ENCODE results near the gene SCNN1A.

Gene SCNN1A

GRCh38 chr12:6375269-6376078, at the start of gene SCNN1A:
Gene SCNN1A (minus strand): TSS chr12:6375563. CDS start chr12:6374783, 780 bp downstream.
- DNase-seq: no peak

DNA sequence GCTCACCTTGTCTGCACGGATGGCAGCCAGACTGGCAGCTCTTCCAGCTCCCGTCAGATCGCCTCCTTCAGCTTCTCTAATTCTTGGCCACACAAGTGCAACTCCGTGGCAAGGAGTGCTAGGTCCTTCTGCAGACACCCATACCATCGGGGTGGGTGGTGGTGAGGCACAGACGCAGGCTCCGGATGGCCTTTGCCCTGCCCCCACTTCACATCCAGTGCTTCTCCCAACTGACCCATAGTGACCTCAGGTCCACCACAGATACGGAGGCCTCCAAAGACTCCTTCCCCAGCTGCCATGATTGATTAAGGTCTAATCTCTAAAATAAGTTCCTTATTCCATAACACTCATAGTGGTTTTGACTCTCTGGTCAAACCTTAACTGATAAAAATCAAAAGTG, 49.5 kb upstream of the SCNN1A start:
- DNase-seq: no peak

DNA sequence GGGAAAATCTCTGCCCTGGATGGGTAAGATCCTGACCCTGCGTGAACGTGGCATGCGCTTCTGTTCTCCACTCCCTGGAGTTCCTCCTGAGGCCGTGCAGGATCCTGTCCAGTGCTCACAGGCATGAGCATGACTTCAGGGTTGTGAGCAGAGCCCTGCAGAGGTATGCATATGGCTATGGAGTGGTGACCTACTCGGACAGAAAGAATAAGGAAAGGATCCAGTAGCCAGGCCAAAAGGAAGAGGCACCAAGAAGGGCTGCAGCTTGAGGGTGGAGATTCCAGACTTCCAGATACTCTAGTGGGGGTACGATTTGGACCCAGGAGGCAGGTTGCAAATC, 48.6 kb upstream of the SCNN1A start:
- DNase-seq: no peak

DNA sequence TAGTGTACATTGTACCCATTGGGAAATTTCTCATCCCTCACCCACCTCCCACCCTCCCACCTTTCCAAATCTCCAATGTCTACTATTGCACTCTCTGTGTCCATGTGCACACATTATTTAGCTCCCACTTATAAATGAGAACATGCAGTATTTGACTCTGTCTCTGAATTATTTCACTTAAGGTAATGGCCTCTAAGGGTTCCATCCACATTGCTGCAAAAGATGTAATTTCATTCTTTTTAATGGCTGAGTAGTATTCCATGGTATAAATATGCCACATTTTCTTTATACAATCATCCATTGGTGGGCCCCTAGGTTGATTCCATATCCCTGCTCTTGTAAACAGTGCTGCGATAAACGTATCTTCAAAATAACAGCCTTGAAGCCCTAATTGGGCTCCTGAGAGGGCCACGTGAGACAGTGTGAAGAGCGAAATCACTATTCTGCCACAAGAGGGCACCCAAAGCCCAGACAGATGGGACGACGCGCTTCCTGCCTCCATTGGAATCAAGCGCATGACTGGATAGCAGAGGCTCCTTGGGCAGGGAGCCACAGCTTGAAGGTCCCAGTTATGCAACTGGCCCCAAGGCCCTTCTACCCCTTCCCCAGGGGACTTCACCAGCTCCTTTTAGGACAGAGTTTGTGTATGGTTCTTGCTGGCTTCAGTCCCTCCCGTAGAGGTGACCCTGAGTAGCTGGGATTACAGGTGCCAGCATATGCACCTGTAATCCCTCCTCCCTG, 48.1 kb upstream of the SCNN1A start:
- DNase-seq: peak; percentile 94 to 98 (median 97)

DNA sequence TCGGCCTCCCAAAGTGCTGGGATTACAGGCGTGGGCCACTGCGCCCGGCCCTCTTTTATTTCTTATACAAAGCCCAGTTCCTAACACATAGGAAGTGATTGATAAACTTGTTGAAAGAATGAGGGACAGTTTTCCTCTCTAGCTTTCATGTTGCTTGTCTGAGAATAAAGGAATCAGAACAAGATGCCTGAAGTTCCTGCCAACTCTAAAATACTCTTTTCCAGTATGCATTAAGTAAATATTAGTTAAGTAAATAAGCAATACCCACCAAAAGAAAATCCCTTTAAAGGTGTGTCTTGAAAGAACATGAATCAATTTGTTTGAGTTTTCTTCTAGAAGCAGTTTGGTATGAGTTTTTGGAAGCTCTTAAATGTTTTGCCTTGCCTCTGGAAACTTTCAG, 45.0 kb upstream of the SCNN1A start:
- DNase-seq: no peak

- no peak for DNase-seq
These were observed 43.4 kb upstream of the SCNN1A start for GRCh38 chr12:6418796-6419195.

DNA sequence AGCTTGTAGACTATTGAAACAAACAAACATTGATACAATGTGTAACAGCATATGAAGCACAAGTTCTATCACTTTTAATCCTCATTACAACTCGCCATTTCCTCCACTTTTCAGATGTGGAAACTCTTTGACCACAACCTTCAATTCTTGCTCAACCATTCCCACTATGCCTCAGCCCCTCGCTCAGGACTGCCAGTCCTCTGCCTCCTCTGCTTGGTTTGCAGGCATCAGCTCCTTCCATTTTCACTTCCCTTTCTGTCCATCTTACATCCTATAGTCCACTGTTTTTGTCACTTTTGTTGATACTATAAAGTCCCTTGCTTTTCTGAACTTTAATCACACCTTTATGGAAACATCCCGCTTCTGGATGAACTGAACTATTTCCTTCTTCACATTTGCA, 41.2 kb upstream of the SCNN1A start:
- DNase-seq: peak; percentile 75 to 87 (median 83)

- DNase-seq: peak in 1 of 3 donors; percentile 8
These were observed 32.0 kb upstream of the SCNN1A start for GRCh38 chr12:6407236-6407954.

GRCh38 chr12:6405963-6406362, 30.6 kb upstream of the SCNN1A start:
- DNase-seq: no peak

- DNase-seq: no peak
These were observed 29.0 kb upstream of the SCNN1A start for GRCh38 chr12:6404390-6404789.

GRCh38 chr12:6399884-6400644, 24.7 kb upstream of the SCNN1A start:
- DNase-seq: no peak

DNA sequence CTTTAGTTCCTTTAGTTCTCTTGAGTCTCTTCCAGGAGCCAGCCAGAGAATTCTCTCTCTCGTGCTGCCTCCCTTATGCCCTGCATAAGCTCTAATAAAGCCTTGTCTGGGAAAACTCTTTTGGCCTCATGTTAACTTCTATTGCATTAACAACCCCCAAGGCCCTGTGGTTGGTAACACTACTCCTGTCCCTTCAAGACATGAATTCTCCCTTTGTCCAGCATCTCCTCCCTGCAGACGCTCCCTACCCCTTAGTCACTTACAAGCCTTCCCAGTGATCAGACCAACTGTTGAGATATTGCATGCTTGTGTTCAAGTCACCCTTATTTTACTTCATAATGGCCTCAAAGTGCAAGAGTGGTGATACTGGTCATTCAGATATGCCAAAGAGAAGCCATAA, 20.7 kb upstream of the SCNN1A start:
- no peak for DNase-seq

GRCh38 chr12:6394398-6394797, 19.0 kb upstream of the SCNN1A start:
- DNase-seq: peak; percentile 29 to 32 (median 31)

GRCh38 chr12:6393109-6393508, 17.7 kb upstream of the SCNN1A start:
- DNase-seq: no peak

- DNase-seq: peak in 2 of 3 donors; percentile 39 to 41
These were observed 17.1 kb upstream of the SCNN1A start for GRCh38 chr12:6392504-6392903.

DNA sequence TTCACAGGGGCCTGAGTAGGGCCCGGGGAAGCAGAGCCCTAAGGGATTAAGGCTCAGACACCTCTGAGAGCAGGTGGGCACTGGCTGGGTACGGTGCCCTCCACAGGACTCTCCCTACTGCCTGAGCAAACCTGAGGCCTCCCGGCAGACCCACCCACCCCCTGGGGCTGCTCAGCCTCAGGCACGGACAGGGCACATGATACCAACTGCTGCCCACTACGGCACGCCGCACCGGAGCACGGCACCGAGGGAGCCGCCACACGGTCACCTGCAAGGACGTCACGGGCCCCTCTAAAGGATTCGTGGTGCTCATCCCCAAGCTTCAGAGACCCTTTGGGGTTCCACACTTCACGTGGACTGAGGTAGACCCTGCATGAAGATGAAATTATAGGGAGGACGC, 15.7 kb upstream of the SCNN1A start:
- no peak for DNase-seq

- no peak for DNase-seq
These were observed 14.9 kb upstream of the SCNN1A start for GRCh38 chr12:6390084-6390799.

GRCh38 chr12:6387541-6387940, 12.2 kb upstream of the SCNN1A start:
- no peak for DNase-seq

DNA sequence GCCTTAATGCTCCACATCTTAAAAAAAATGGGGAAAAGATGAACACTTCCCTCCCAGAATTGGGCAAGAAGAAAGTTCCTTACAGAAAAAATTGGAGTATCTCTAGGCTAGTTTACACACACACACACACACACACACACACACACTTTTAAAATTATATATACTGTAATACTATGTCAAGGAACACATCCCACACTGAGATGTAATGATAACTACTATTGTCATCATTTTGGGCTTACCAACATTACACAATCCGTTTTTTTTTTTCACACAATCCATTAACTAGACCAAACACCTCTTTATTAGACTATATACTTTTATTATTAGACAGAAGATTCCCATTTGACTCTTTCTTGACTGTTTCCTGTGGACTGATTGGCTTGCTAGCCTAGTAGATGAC, 11.1 kb upstream of the SCNN1A start:
- DNase-seq: peak; percentile 56 to 76 (median 71)

DNA sequence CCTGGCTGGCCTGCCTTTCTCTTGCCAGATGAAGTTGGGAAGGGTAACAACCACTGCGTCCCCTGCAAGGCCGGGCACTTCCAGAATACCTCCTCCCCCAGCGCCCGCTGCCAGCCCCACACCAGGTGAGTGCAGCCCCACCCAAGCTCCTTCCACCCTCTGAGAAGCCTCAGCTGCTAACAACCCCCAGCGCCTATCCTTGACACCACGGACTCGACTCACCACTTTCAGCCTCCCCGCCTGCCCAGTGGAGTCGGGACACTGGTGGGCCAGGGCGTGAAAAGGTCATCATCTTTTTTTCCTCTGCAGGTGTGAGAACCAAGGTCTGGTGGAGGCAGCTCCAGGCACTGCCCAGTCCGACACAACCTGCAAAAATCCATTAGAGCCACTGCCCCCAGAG, 10.7 kb upstream of the SCNN1A start:
- no peak for DNase-seq

DNA sequence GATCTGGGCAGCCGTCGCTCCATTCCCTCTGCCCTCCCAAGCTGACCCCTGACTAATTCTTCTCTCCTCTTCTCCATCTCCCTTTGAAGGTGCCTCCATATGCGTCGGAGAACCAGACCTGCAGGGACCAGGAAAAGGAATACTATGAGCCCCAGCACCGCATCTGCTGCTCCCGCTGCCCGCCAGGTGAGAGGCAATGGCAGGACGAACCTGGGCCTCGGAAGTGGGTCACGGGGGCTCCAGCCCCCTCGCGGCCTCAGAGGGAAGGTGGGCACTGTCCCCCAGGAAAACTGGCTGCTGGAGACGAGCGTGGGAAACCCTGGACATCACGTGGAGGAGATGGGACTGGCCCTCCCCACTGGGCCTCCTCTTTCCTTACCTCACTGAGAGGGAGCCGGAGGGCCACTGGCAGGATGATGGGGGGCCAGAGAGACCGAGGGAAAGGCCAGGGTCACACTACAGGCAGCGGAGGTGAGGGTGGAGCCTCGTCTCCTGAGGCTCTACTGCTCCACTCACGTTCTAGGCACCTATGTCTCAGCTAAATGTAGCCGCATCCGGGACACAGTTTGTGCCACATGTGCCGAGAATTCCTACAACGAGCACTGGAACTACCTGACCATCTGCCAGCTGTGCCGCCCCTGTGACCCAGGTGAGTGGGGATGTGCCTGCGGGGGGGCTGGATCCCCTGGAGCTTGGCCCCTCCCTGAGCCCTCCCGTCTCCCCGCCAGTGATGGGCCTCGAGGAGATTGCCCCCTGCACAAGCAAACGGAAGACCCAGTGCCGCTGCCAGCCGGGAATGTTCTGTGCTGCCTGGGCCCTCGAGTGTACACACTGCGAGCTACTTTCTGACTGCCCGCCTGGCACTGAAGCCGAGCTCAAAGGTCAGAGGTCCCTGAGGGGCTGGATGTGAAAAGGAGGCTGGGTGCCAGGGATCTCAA, 9.4 kb upstream of the SCNN1A start:
- DNase-seq: no peak
